ENCODE results near the gene GK.

The GK gene

GRCh38 chrX:30779453-30780030, 126.3 kb downstream of the GK start:
- H3K4me3 ChIP-seq = no peak overlapping the region
- no peaks in the 10 kb centered on the region for H3K4me1 ChIP-seq
- no peak for TF ChIP-seq CTCF (IDR thresholded peaks at IDR 0.05)
- no peaks in the 10 kb centered on the region for H3K27me3 ChIP-seq
- no peak for DNase-seq
- no peaks in the 10 kb centered on the region for H3K36me3 ChIP-seq
- intact Hi-C loops (cut with DNase I; ENCODE audit: low total_unique reads) = no loop called here
- H3K27ac ChIP-seq = no peak overlapping the region
- no peaks in the 10 kb centered on the region for H3K9me3 ChIP-seq

Measured in tibial artery (tissue), 4 donors.